CD4-positive, CD25-positive, alpha-beta regulatory T cell (primary cell): ENCODE data around the gene STK10. TPM values are rescaled to one million over a fixed set of nuclear protein-coding genes. Genes with fewer than 3 reads are reported as not detected.
A peak's percentile ranks its signal among the peaks of the same experiment; 100 is the strongest.
"Not testable (repeated sequence)": the region's sequence is repeated elsewhere in the genome, so short reads cannot be mapped to it uniquely, and the experiment has no call there.

Source experiments
- ATAC-seq, 2 donors: fragments of 150-1000 bp; cut with Tn5 transposase; one replicate each; pipeline ENCODE4 v1.10.0; 2021; ENCODE audit warnings: low read depth in 2 of 2, moderate number of reproducible peaks in 2 of 2, moderate library complexity in 1 of 2
- DNase-seq, 3 donors: peaks; one replicate each; pipeline versions ENCODE4 v3.0.0 to v3.0.0-alpha.2; 2012 to 2022; ENCODE audit warnings: mixed read lengths in 1 of 3
- H3K27ac ChIP-seq: one replicate; pipeline ENCODE4 v1.7.0; 2013; ENCODE audit warnings: mild to moderate bottlenecking, low read length; ENCODE audit not compliant: insufficient read depth, poor library complexity, severe bottlenecking
- H3K27me3 ChIP-seq: one replicate; pipeline ENCODE4 v1.7.0; 2013; ENCODE audit warnings: low read length; ENCODE audit not compliant: control insufficient read depth, insufficient read depth
- H3K36me3 ChIP-seq: one replicate; pipeline ENCODE4 v1.7.0; 2013; ENCODE audit warnings: mild to moderate bottlenecking, low read length, moderate library complexity; ENCODE audit not compliant: control insufficient read depth, insufficient read depth
- H3K4me1 ChIP-seq: 2 replicates; pipeline ENCODE4 v1.7.0; 2013; ENCODE audit warnings: mild to moderate bottlenecking, low read length; ENCODE audit not compliant: insufficient read depth, control insufficient read depth, poor library complexity, severe bottlenecking
- H3K4me3 ChIP-seq: one replicate; pipeline ENCODE4 v1.7.0; 2013; ENCODE audit warnings: low read depth, mild to moderate bottlenecking, low read length, moderate library complexity
- H3K9me3 ChIP-seq, 2 experiments: 1 replicate in 1 of 2; 2 replicates in 1 of 2; pipeline ENCODE4 v1.7.0; 2013; ENCODE audit warnings: low read length in 2 of 2, mild to moderate bottlenecking in 1 of 2, moderate library complexity in 1 of 2; ENCODE audit not compliant: control insufficient read depth in 2 of 2
- H3K27ac Mint-ChIP-seq, 3 donors: one replicate each; pipeline ENCODE4 v1.8.0; 2020 to 2022; ENCODE audit warnings: mild to moderate bottlenecking in 3 of 3, mixed read lengths in 3 of 3, moderate library complexity in 2 of 3
- H3K27me3 Mint-ChIP-seq: one replicate; pipeline ENCODE4 v1.8.0; 2022; ENCODE audit warnings: mild to moderate bottlenecking, mixed read lengths
- H3K36me3 Mint-ChIP-seq: one replicate; pipeline ENCODE4 v1.8.0; 2020; ENCODE audit warnings: mixed read lengths
- H3K4me1 Mint-ChIP-seq, 4 donors: one replicate each; pipeline ENCODE4 v1.8.0; 2020 to 2022; ENCODE audit warnings: mixed read lengths in 4 of 4, mild to moderate bottlenecking in 1 of 4
- H3K4me3 Mint-ChIP-seq, 4 donors: one replicate each; pipeline ENCODE4 v1.8.0; 2020 to 2022; ENCODE audit warnings: mild to moderate bottlenecking in 4 of 4, mixed read lengths in 4 of 4, moderate library complexity in 3 of 4
- H3K9me3 Mint-ChIP-seq, 7 donors: one replicate each; pipeline ENCODE4 v1.8.0; 2020 to 2022; ENCODE audit warnings: mixed read lengths in 7 of 7, mild to moderate bottlenecking in 3 of 7, moderate library complexity in 2 of 7
- polyA plus RNA-seq, 4 donors: library from polyadenylated mRNA; unstranded; fragments of 300-500 nt; fragmentation: Illumina TruSeq; gene quantifications; one replicate each; pipeline ENCODE4 v1.2.3, GENCODE V29; 2021
- total RNA-seq: library from RNA; stranded (reverse); gene quantifications from one replicate; pipeline ENCODE4 v1.2.3, GENCODE V29; 2022

The STK10 gene
- total and polyA plus RNA-seq, 5 donors from 2014 or later = 71.2 to 533 (median 74.6) TPM

DNA sequence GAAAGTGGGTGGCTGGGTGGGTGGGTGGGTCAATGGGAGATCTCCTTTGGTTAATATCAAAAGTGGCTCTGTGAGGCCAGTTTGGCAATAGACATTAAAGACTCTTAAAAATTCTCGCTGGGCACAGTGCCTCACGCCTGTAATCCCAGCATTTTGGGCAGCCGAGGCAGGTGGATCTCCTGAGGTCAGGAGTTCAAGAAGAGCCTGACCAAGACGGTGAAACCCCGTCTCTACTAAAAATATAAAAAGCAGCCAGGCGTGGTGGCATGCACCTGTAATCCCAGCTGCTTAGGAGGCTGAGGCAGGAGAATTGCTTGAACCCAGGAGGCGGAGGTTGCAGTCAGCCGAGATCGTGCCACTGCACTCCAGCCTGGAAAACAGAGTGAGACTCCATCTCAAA is 32.9 kb downstream of the STK10 start:
- H3K27ac Mint-ChIP-seq = peak overlapping the region; percentile 57 to 93 (median 81)
- not testable (repeated sequence) for H3K9me3 ChIP-seq, H3K27ac ChIP-seq, H3K27me3 ChIP-seq, ATAC-seq, DNase-seq, H3K4me3 ChIP-seq, H3K27me3 Mint-ChIP-seq, H3K9me3 Mint-ChIP-seq
- Histone ChIP-seq H3K4me1 (peaks cover 35% of the 10 kb centered on the region), H3K36me3 (peaks cover 57% of the 10 kb centered on the region)
- peaks cover 24 to 89% (median 64%) of the 10 kb centered on the region in 4 donors for H3K4me1 Mint-ChIP-seq
- H3K4me3 Mint-ChIP-seq = peak overlapping the region in 1 of 4 donors; percentile 61
- peaks cover 57% of the 10 kb centered on the region for H3K36me3 Mint-ChIP-seq

- peak overlapping the region in 1 of 4 donors; percentile 64 for H3K4me3 Mint-ChIP-seq
- H3K4me3 ChIP-seq = no peak overlapping the region
- H3K36me3 Mint-ChIP-seq = peaks cover 56% of the 10 kb centered on the region
- peak overlapping the region in 2 of 3 donors; percentile 93 for H3K27ac Mint-ChIP-seq
- H3K4me1 Mint-ChIP-seq = peaks cover 24 to 88% (median 63%) of the 10 kb centered on the region in 4 donors
- H3K27me3 ChIP-seq = no peaks in the 10 kb centered on the region
- H3K4me1 ChIP-seq = peaks cover 41% of the 10 kb centered on the region
- ATAC-seq (no peak), DNase-seq (no peak)
- no peaks in the 10 kb centered on the region for H3K27me3 Mint-ChIP-seq
- H3K9me3 Mint-ChIP-seq = peaks cover 0 to 2% (median 0%) of the 10 kb centered on the region in 7 donors
- no peaks in the 10 kb centered on the region for H3K9me3 ChIP-seq
- peak overlapping the region; percentile 34 for H3K27ac ChIP-seq
- peaks cover 63% of the 10 kb centered on the region for H3K36me3 ChIP-seq
Observed at GRCh38 chr5:172153695-172154094, 34.3 kb downstream of the STK10 start.

DNA sequence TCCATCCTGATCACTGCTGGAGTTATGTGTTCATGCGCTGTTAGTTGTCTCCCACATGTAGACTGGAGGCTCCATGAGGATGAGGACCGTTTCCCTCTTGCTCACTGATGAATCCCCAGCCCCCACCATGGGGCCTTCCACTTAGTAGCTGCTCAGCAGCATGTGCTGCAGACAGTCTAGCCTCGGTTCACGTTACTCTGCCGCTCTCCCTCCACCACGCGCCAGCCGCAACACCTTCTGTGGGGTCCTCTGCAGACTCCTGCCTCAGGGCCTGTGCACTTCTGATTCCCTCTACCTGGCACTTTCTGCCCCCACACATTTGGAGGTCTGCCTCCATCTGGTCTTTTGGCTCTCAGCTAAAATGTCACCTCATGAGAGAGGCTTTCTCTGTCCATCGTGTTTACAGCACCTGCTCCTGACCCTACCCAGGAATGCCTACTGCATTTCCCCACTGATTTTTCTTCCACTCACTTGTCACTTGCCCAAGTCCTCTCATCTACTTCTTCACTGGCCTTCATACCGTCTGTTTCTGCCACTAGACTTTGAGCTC is 36.3 kb downstream of the STK10 start:
- Histone ChIP-seq H3K27me3 (no peaks in the 10 kb centered on the region), H3K9me3 (no peaks in the 10 kb centered on the region), H3K36me3 (peaks cover 77% of the 10 kb centered on the region), H3K4me1 (peaks cover 48% of the 10 kb centered on the region), H3K4me3 (no peak overlapping the region), H3K27ac (peak overlapping the region; percentile 65)
- Mint-ChIP-seq H3K27me3 (no peaks in the 10 kb centered on the region), H3K4me1 (peaks cover 24 to 89% (median 60%) of the 10 kb centered on the region in 4 donors), H3K9me3 (peaks cover 0 to 2% (median 0%) of the 10 kb centered on the region in 7 donors), H3K36me3 (peaks cover 54% of the 10 kb centered on the region), H3K4me3 (peak overlapping the region; percentile 59 to 75 (median 73)), H3K27ac (peak overlapping the region; percentile 93 to 96 (median 95))
- no peak for DNase-seq
- ATAC-seq = peak in 1 of 2 donors; percentile 14

GRCh38 chr5:172150514-172151425 is 37.3 kb downstream of the STK10 start:
- DNase-seq (peak in 1 of 3 donors; percentile 56), ATAC-seq (peak; percentile 46 to 61)
- H3K4me1 ChIP-seq = peaks cover 58% of the 10 kb centered on the region
- no peaks in the 10 kb centered on the region for H3K27me3 Mint-ChIP-seq
- peaks cover 49% of the 10 kb centered on the region for H3K36me3 Mint-ChIP-seq
- H3K9me3 ChIP-seq = no peaks in the 10 kb centered on the region
- peaks cover 24 to 89% (median 64%) of the 10 kb centered on the region in 4 donors for H3K4me1 Mint-ChIP-seq
- peak overlapping the region; percentile 63 for H3K4me3 ChIP-seq
- peak overlapping the region; percentile 65 for H3K27ac ChIP-seq
- H3K4me3 Mint-ChIP-seq = peak overlapping the region; percentile 66 to 75 (median 73)
- peak overlapping the region; percentile 93 to 96 (median 95) for H3K27ac Mint-ChIP-seq
- peaks cover 77% of the 10 kb centered on the region for H3K36me3 ChIP-seq
- no peaks in the 10 kb centered on the region for H3K27me3 ChIP-seq
- H3K9me3 Mint-ChIP-seq = peaks cover 0 to 2% (median 0%) of the 10 kb centered on the region in 7 donors

DNA sequence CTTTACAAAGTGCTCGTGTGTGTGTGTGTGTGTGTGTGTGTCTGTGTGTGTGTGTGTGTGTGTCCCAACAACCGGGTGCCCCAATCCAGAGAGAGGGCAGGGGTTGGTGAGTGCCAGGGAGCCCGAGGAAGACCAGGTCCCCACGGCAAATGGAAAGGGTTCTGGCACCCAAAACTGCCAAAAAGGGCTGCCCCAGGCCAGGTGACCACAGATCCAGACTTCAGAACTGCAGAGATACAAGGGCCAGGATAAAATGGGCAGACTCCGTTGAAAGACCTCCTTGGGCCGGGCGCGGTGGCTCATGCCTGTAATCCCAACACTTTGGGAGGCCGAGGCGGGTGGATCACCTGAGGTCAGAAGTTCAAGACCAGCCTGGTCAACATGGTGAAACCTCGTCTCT is 38.5 kb downstream of the STK10 start:
- peaks cover 74% of the 10 kb centered on the region for H3K36me3 ChIP-seq
- H3K4me1 Mint-ChIP-seq = peaks cover 24 to 94% (median 65%) of the 10 kb centered on the region in 4 donors
- not testable (repeated sequence) for H3K27ac ChIP-seq

GRCh38 chr5:172149073-172149472 is 39.0 kb downstream of the STK10 start:
- Mint-ChIP-seq H3K36me3 (peaks cover 40% of the 10 kb centered on the region), H3K4me3 (peak overlapping the region in 1 of 4 donors; percentile 5), H3K27me3 (no peaks in the 10 kb centered on the region), H3K27ac (peak overlapping the region in 2 of 3 donors; percentile 88 to 89), H3K9me3 (no peaks in the 10 kb centered on the region), H3K4me1 (peaks cover 24 to 94% (median 65%) of the 10 kb centered on the region in 4 donors)
- H3K27me3 ChIP-seq = no peaks in the 10 kb centered on the region
- H3K4me1 ChIP-seq = peaks cover 70% of the 10 kb centered on the region
- peaks cover 74% of the 10 kb centered on the region for H3K36me3 ChIP-seq
- H3K9me3 ChIP-seq = no peaks in the 10 kb centered on the region
- no peak overlapping the region for H3K27ac ChIP-seq
- DNase-seq (no peak), ATAC-seq (no peak)
- no peak overlapping the region for H3K4me3 ChIP-seq

More for the DNA sequence above, 38.5 kb downstream of the STK10 start:
- DNase-seq, H3K4me3 ChIP-seq, ATAC-seq, H3K27me3 Mint-ChIP-seq, H3K27me3 ChIP-seq, H3K9me3 ChIP-seq, H3K9me3 Mint-ChIP-seq: not testable (repeated sequence)
- H3K4me3 Mint-ChIP-seq = peak overlapping the region in 1 of 4 donors; percentile 5
- H3K4me1 ChIP-seq = peaks cover 70% of the 10 kb centered on the region
- H3K36me3 Mint-ChIP-seq = peaks cover 44% of the 10 kb centered on the region
- H3K27ac Mint-ChIP-seq = peak overlapping the region in 2 of 3 donors; percentile 20 to 88

DNA sequence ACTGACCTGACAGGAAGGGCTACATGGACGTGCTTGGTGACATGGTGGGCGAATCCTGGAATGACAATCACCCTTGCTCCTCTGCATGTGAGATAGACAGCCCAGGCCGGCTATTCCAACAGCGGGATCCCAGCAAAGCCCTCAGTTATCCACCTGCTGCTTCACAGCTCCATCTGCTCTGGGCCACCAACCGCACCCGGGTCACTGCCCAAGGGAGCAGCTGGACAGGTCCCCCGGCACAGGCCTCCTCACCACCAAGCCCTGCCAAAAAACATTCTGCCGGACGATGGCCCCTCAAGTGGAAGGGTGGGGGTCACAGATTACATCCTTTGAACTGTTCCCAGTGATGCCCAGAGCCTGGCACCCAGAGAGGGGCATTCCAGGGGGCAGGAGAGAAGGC is 39.6 kb downstream of the STK10 start:
- DNase-seq (no peak), ATAC-seq (no peak)
- peaks cover 34% of the 10 kb centered on the region for H3K36me3 Mint-ChIP-seq
- peak overlapping the region; percentile 56 to 92 (median 65) for H3K27ac Mint-ChIP-seq
- H3K9me3 Mint-ChIP-seq = no peaks in the 10 kb centered on the region
- Histone ChIP-seq H3K36me3 (peaks cover 74% of the 10 kb centered on the region), H3K27ac (peak overlapping the region; percentile 25), H3K4me3 (no peak overlapping the region), H3K27me3 (no peaks in the 10 kb centered on the region), H3K4me1 (peaks cover 75% of the 10 kb centered on the region), H3K9me3 (no peaks in the 10 kb centered on the region)
- H3K27me3 Mint-ChIP-seq = no peaks in the 10 kb centered on the region
- H3K4me3 Mint-ChIP-seq = no peak overlapping the region
- peaks cover 27 to 94% (median 62%) of the 10 kb centered on the region in 4 donors for H3K4me1 Mint-ChIP-seq
